ENCODE data around the gene PPP2R2B.
A peak's percentile ranks its signal among the peaks of the same experiment; 100 is the strongest.

Gene PPP2R2B

DNA sequence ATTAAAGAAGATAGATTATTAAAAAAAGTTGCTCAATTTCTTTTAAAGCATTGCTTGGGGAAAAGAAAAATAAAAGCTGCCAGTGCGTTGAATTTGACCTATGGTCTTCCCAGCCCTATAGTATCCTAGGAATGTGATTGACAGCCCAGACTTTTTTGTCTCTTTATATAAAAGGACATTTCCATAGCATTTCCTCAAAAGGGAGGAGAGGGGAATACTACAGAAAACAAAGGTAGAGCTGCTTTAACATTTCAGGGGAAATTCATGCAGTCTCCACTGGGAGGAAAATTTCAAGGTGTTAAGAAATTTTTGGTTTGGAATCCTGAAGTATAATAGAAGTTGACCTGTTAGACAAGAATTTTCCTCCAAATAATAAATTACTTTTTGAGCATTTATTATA, 344.7 kb downstream of the PPP2R2B start:
- no peak for DNase-seq

DNA sequence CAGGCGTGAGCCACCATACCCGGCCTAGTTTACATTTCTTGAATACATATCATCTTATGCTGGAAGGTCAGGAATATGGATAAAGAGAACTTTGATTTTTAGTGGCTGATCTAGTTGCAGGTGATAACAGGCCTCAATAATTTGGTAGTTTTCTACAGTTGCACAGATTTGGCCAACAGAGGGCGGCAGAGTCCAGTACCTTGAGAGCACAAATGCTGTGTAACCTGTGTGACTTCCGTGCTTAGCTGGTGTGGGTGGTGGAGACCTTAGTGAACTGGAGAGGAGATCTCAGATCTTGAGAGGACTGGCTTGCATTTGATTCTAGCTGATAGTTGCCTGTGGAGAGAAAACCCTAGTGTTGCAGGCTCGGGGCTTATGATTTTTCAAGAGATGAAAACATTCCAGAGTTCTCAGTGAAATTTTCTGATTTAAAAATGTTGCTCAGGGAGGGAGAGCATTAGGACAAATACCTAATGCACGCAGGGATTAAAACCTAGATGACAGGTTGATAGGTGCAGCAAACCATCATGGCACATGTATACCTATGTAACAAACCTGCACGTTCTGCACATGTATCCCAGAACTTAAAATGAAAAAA, 345.2 kb downstream of the PPP2R2B start:
- peak in 1 of 2 donors; percentile 23 for DNase-seq

Measured in bone marrow (tissue), 2 donors.